ENCODE measurements around the gene KLF11. TPM values are rescaled to one million over a fixed set of nuclear protein-coding genes. Genes with fewer than 3 reads are reported as not detected.

The KLF11 gene
- polyA plus RNA-seq, 6 donors from 2014 or later = 13.8 to 34.0 (median 16.9) TPM

GRCh38 chr2:10033251-10034006 lies 9.9 kb upstream of the KLF11 start:
- no peak for ATAC-seq (ENCODE audit: low read depth in 2 of 2)
- Mint-ChIP-seq H3K9me3 (no peaks in the 10 kb centered on the region), H3K4me1 (peaks cover 43 to 61% (median 50%) of the 10 kb centered on the region in 3 donors), H3K4me3 (peak overlapping the region in 1 of 8 donors; percentile 51), H3K27ac (peak overlapping the region in 3 of 6 donors; percentile 6 to 82 (median 73)), H3K27me3 (no peaks in the 10 kb centered on the region), H3K36me3 (no peaks in the 10 kb centered on the region)
- no peak for DNase-seq

GRCh38 chr2:10034333-10035052 lies 8.9 kb upstream of the KLF11 start:
- no peak for DNase-seq
- Mint-ChIP-seq H3K4me1 (peaks cover 33 to 50% (median 40%) of the 10 kb centered on the region in 3 donors), H3K27ac (peak overlapping the region in 2 of 6 donors; percentile 44 to 76)

GRCh38 chr2:10035053-10035422 lies 8.3 kb upstream of the KLF11 start:
- no peak for ATAC-seq (ENCODE audit: low read depth in 2 of 2)

More at GRCh38 chr2:10034333-10035052, 8.9 kb upstream of the KLF11 start:
- Mint-ChIP-seq H3K9me3 (no peaks in the 10 kb centered on the region), H3K4me3 (peak overlapping the region in 1 of 8 donors; percentile 41), H3K27me3 (no peaks in the 10 kb centered on the region), H3K36me3 (no peaks in the 10 kb centered on the region)
- no peak for ATAC-seq (ENCODE audit: low read depth in 2 of 2)

GRCh38 chr2:10035633-10036032 lies 7.7 kb upstream of the KLF11 start:
- H3K27me3 Mint-ChIP-seq = no peaks in the 10 kb centered on the region
- peaks cover 22 to 40% (median 29%) of the 10 kb centered on the region in 3 donors for H3K4me1 Mint-ChIP-seq
- ATAC-seq (ENCODE audit: low read depth in 2 of 2) (no peak), DNase-seq (no peak)
- peak overlapping the region in 2 of 8 donors; percentile 12 to 29 for H3K4me3 Mint-ChIP-seq
- H3K36me3 Mint-ChIP-seq = no peaks in the 10 kb centered on the region
- H3K27ac Mint-ChIP-seq = peak overlapping the region in 2 of 6 donors; percentile 47 to 68
- no peaks in the 10 kb centered on the region for H3K9me3 Mint-ChIP-seq

More at GRCh38 chr2:10035053-10035422, 8.3 kb upstream of the KLF11 start:
- no peaks in the 10 kb centered on the region for H3K36me3 Mint-ChIP-seq
- H3K27ac Mint-ChIP-seq = peak overlapping the region in 1 of 6 donors; percentile 76
- DNase-seq = no peak
- no peaks in the 10 kb centered on the region for H3K27me3 Mint-ChIP-seq
- peaks cover 28 to 45% (median 34%) of the 10 kb centered on the region in 3 donors for H3K4me1 Mint-ChIP-seq
- no peaks in the 10 kb centered on the region for H3K9me3 Mint-ChIP-seq
- H3K4me3 Mint-ChIP-seq = no peak overlapping the region

GRCh38 chr2:10036095-10036884 lies 7.1 kb upstream of the KLF11 start:
- peak; percentile 35 for DNase-seq
- Mint-ChIP-seq H3K9me3 (no peaks in the 10 kb centered on the region), H3K4me3 (peak overlapping the region in 1 of 8 donors; percentile 15), H3K27me3 (no peaks in the 10 kb centered on the region), H3K4me1 (peaks cover 21 to 39% (median 26%) of the 10 kb centered on the region in 3 donors), H3K36me3 (no peaks in the 10 kb centered on the region), H3K27ac (peak overlapping the region in 1 of 6 donors; percentile 49)
- peak; percentile 95 to 96 for ATAC-seq (ENCODE audit: low read depth in 2 of 2)

GRCh38 chr2:10038123-10038522 lies 5.2 kb upstream of the KLF11 start:
- DNase-seq = no peak
- peaks cover 30 to 49% (median 30%) of the 10 kb centered on the region in 3 donors for H3K4me1 Mint-ChIP-seq

GRCh38 chr2:10038716-10039115 lies 4.6 kb upstream of the KLF11 start:
- Mint-ChIP-seq H3K4me3 (peak overlapping the region in 1 of 8 donors; percentile 72), H3K36me3 (no peaks in the 10 kb centered on the region), H3K27me3 (no peaks in the 10 kb centered on the region), H3K4me1 (peaks cover 30 to 49% (median 31%) of the 10 kb centered on the region in 3 donors), H3K27ac (peak overlapping the region in 2 of 6 donors; percentile 65 to 73), H3K9me3 (peaks cover 0 to 2% (median 0%) of the 10 kb centered on the region in 7 donors)
- ATAC-seq (ENCODE audit: low read depth in 2 of 2) = no peak
- no peak for DNase-seq

More at GRCh38 chr2:10038123-10038522, 5.2 kb upstream of the KLF11 start:
- H3K27me3 Mint-ChIP-seq = no peaks in the 10 kb centered on the region
- H3K36me3 Mint-ChIP-seq = no peaks in the 10 kb centered on the region
- peak overlapping the region in 1 of 8 donors; percentile 43 for H3K4me3 Mint-ChIP-seq
- peaks cover 0 to 2% (median 0%) of the 10 kb centered on the region in 7 donors for H3K9me3 Mint-ChIP-seq
- H3K27ac Mint-ChIP-seq = peak overlapping the region in 1 of 6 donors; percentile 74
- ATAC-seq (ENCODE audit: low read depth in 2 of 2) = no peak

GRCh38 chr2:10039658-10040410 lies 3.5 kb upstream of the KLF11 start:
- ATAC-seq (ENCODE audit: low read depth in 2 of 2) (no peak), DNase-seq (no peak)
- H3K27me3 Mint-ChIP-seq = no peaks in the 10 kb centered on the region
- H3K4me1 Mint-ChIP-seq = peaks cover 24 to 52% (median 32%) of the 10 kb centered on the region in 3 donors
- H3K27ac Mint-ChIP-seq = peak overlapping the region in 2 of 6 donors; percentile 41 to 48
- H3K9me3 Mint-ChIP-seq = peaks cover 0 to 2% (median 0%) of the 10 kb centered on the region in 7 donors
- H3K36me3 Mint-ChIP-seq = no peaks in the 10 kb centered on the region
- H3K4me3 Mint-ChIP-seq = peak overlapping the region in 1 of 8 donors; percentile 95

GRCh38 chr2:10041711-10042110 lies 1.6 kb upstream of the KLF11 start:
- Mint-ChIP-seq H3K27me3 (no peaks in the 10 kb centered on the region), H3K4me1 (peaks cover 23 to 40% (median 40%) of the 10 kb centered on the region in 3 donors), H3K4me3 (peak overlapping the region in 7 of 8 donors; percentile 84 to 95 (median 94)), H3K36me3 (no peaks in the 10 kb centered on the region), H3K9me3 (peaks cover 0 to 2% (median 0%) of the 10 kb centered on the region in 7 donors), H3K27ac (peak overlapping the region in 4 of 6 donors; percentile 48 to 97 (median 82))
- no peak for DNase-seq
- no peak for ATAC-seq (ENCODE audit: low read depth in 2 of 2)

- Mint-ChIP-seq H3K27ac (peak overlapping the region; percentile 92 to 98 (median 96)), H3K4me3 (peak overlapping the region; percentile 84 to 95 (median 93)), H3K4me1 (peaks cover 23 to 40% (median 38%) of the 10 kb centered on the region in 3 donors), H3K36me3 (no peaks in the 10 kb centered on the region), H3K27me3 (no peaks in the 10 kb centered on the region), H3K9me3 (peaks cover 0 to 2% (median 0%) of the 10 kb centered on the region in 7 donors)
- ATAC-seq (ENCODE audit: low read depth in 2 of 2) (peak; percentile 4 to 5), DNase-seq (peak; percentile 40)
Measured at GRCh38 chr2:10042301-10043161, 819 bp upstream of the KLF11 start.

GRCh38 chr2:10043906-10044601 lies 704 bp downstream of the KLF11 start:
- ATAC-seq (ENCODE audit: low read depth in 2 of 2) (peak; percentile 59 to 60), DNase-seq (peak; percentile 95)
- Mint-ChIP-seq H3K4me3 (peak overlapping the region; percentile 77 to 95 (median 86)), H3K36me3 (no peaks in the 10 kb centered on the region), H3K9me3 (peaks cover 0 to 2% (median 0%) of the 10 kb centered on the region in 7 donors), H3K4me1 (peaks cover 23 to 40% (median 34%) of the 10 kb centered on the region in 3 donors), H3K27me3 (no peaks in the 10 kb centered on the region), H3K27ac (peak overlapping the region; percentile 91 to 98 (median 94))

Measured in naive B cell (primary cell).